Cardiac muscle cell (in vitro differentiated cells and primary cell): ENCODE measurements around the gene EXPH5. TPM values are rescaled to one million over a fixed set of nuclear protein-coding genes. Genes with fewer than 3 reads are reported as not detected.

ENCODE experiments used
- DNase-seq, 2 donors: peaks; one replicate each; pipeline versions ENCODE4 v3.0.0 to v3.0.0-alpha.2; 2010 to 2017; ENCODE audit warnings: low read depth in 1 of 2, low spot score in 1 of 2
- H3K27ac ChIP-seq: fragments of 200-600 bp; sonication (generic); 2 replicates; pipeline ENCODE4 v1.5.1; 2016
- H3K27me3 ChIP-seq: fragments of 200-600 bp; sonication (generic); 2 replicates; pipeline ENCODE4 v1.6.0; 2016; ENCODE audit warnings: control low read depth
- H3K36me3 ChIP-seq: fragments of 200-600 bp; sonication (generic); 2 replicates; pipeline ENCODE4 v1.5.1; 2016; ENCODE audit warnings: control low read depth
- H3K4me1 ChIP-seq: fragments of 200-600 bp; sonication (generic); 2 replicates; pipeline ENCODE4 v1.8.1; 2017; ENCODE audit warnings: low read depth, mild to moderate bottlenecking, mixed run types
- H3K4me3 ChIP-seq: fragments of 200-600 bp; sonication (generic); 2 replicates; pipeline ENCODE4 v1.5.1; 2016; ENCODE audit warnings: mild to moderate bottlenecking
- H3K9me3 ChIP-seq: fragments of 200-600 bp; sonication (generic); 2 replicates; pipeline ENCODE4 v1.5.1; 2017; ENCODE audit warnings: low read depth, mild to moderate bottlenecking, control low read depth
- CTCF ChIP-seq: IDR thresholded peaks from 2 replicates; pipeline ENCODE4 v1.5.1; 2012; ENCODE audit warnings: low read depth, mild to moderate bottlenecking, low read length
- polyA plus RNA-seq: library from polyadenylated mRNA; unstranded; fragments of >200 nt; fragmentation: Nextera tagmentation; extraction: Ambion mirVana; gene quantifications from 2 replicates; pipeline ENCODE4 v1.2.1, GENCODE V29; 2016
- total RNA-seq: library from RNA; depleted of rRNA; stranded (reverse); fragments of >200 nt; gene quantifications from 2 replicates; pipeline ENCODE4 v1.2.3, GENCODE V29; 2016

The EXPH5 gene
- total and polyA plus RNA-seq, 2 experiments from 2014 or later, result 2.6 to 7.7 TPM

- Histone ChIP-seq H3K4me1 (no peaks in the 10 kb centered on the region), H3K27ac (no peak overlapping the region)
These were observed 80.9 kb downstream of the EXPH5 start for GRCh38 chr11:108512708-108513107.

DNA sequence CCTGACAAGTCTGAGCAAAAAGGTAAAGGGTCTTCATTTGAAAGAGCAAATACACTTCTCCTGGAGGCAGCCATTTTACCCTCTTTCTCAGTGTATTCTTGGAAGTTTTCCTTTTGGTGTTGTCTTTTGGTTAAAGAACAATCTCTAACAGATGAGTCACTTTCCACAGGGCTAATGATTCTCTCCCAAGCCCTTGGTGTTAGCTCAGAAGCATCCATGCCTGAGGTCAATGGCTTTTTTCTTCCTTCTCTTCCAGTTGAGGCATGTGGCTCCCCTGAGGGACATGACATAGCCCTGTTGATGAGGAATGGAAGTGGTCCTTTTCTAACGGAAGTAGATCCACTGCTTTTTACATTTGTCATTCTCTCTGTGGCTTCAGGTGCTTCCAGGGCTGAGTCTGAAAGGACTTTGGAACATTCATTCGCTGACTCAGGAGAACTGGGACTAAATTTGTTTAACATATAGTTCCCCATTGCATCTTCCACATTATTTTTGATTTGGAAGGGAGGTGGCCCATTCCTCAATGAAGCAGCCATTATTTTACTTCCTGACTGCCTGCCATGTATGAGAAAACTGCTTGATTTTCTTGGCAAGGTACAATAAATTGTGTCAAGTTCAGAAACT lies 81.6 kb downstream of the EXPH5 start:
- Histone ChIP-seq H3K27me3 (no peaks in the 10 kb centered on the region), H3K9me3 (no peaks in the 10 kb centered on the region), H3K27ac (no peak overlapping the region), H3K4me1 (no peaks in the 10 kb centered on the region), H3K4me3 (no peak overlapping the region), H3K36me3 (peaks cover 19% of the 10 kb centered on the region)
- DNase-seq, result peak in 1 of 2 donors; percentile 19
- no peak for TF ChIP-seq CTCF

More at GRCh38 chr11:108512708-108513107, 80.9 kb downstream of the EXPH5 start:
- TF ChIP-seq CTCF, result no peak
- H3K4me3 ChIP-seq, result no peak overlapping the region
- peaks cover 19% of the 10 kb centered on the region for H3K36me3 ChIP-seq
- H3K27me3 ChIP-seq, result no peaks in the 10 kb centered on the region
- no peak for DNase-seq
- H3K9me3 ChIP-seq, result no peaks in the 10 kb centered on the region

- no peak overlapping the region for H3K27ac ChIP-seq
- no peak overlapping the region for H3K4me3 ChIP-seq
- no peaks in the 10 kb centered on the region for H3K4me1 ChIP-seq
- no peak for TF ChIP-seq CTCF
- H3K27me3 ChIP-seq, result no peaks in the 10 kb centered on the region
- peak in 1 of 2 donors; percentile 11 for DNase-seq
- H3K9me3 ChIP-seq, result no peaks in the 10 kb centered on the region
- H3K36me3 ChIP-seq, result peaks cover 8% of the 10 kb centered on the region
These were observed 84.6 kb downstream of the EXPH5 start for GRCh38 chr11:108508653-108509593.

GRCh38 chr11:108501396-108501795 lies 92.2 kb downstream of the EXPH5 start:
- no peak overlapping the region for H3K4me3 ChIP-seq
- no peak for TF ChIP-seq CTCF
- H3K27ac ChIP-seq, result peak overlapping the region; percentile 58
- no peaks in the 10 kb centered on the region for H3K36me3 ChIP-seq
- H3K27me3 ChIP-seq, result no peaks in the 10 kb centered on the region
- DNase-seq, result no peak
- peaks cover 21% of the 10 kb centered on the region for H3K4me1 ChIP-seq
- H3K9me3 ChIP-seq, result no peaks in the 10 kb centered on the region

DNA sequence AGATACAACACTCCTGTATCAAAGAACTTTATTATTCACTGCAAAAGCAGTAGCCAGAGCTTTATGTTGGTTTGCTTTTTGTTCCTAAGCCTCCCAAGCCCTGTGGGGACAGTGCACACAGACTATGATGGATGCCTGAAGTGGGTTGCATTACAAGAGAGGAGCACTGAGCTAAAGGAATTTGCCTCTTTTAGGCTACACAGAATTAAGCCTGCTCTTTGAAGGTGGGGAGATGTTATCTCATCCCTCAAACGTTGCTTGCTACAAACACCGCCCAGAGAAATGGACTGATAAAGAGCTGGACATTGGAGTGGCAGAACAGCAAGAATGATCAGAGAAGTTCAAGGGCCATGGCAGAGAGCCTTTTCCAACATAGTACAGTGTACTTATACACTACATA lies 92.8 kb downstream of the EXPH5 start:
- peak overlapping the region; percentile 58 for H3K27ac ChIP-seq
- no peak for TF ChIP-seq CTCF
- no peaks in the 10 kb centered on the region for H3K27me3 ChIP-seq
- H3K4me1 ChIP-seq, result peaks cover 21% of the 10 kb centered on the region
- H3K9me3 ChIP-seq, result no peaks in the 10 kb centered on the region
- DNase-seq, result peak in 1 of 2 donors; percentile 38
- no peaks in the 10 kb centered on the region for H3K36me3 ChIP-seq
- H3K4me3 ChIP-seq, result no peak overlapping the region
